ENCODE measurements around the gene CAMTA1.
A peak's percentile ranks its signal among the peaks of the same experiment; 100 is the strongest.

CAMTA1 gene

GRCh38 chr1:7447736-7448135 lies 662.5 kb downstream of the CAMTA1 start:
- no peak for TF ChIP-seq CTCF (IDR thresholded peaks at IDR 0.05; ENCODE audit: borderline replicate concordance, insufficient read depth, low read depth, low read length)
- H3K4me3 ChIP-seq (ENCODE audit: low read depth, low read length) = no peak overlapping the region

- TF ChIP-seq CTCF (IDR thresholded peaks at IDR 0.05; ENCODE audit: borderline replicate concordance, insufficient read depth, low read depth, low read length) = no peak
- H3K4me3 ChIP-seq (ENCODE audit: low read depth, low read length) = no peak overlapping the region
Measured at GRCh38 chr1:7448986-7449385, 663.7 kb downstream of the CAMTA1 start.

- TF ChIP-seq CTCF (IDR thresholded peaks at IDR 0.05; ENCODE audit: borderline replicate concordance, insufficient read depth, low read depth, low read length) = no peak
Measured at GRCh38 chr1:7449750-7450149, 664.5 kb downstream of the CAMTA1 start.

GRCh38 chr1:7450838-7451237 lies 665.6 kb downstream of the CAMTA1 start:
- TF ChIP-seq CTCF (IDR thresholded peaks at IDR 0.05; ENCODE audit: borderline replicate concordance, insufficient read depth, low read depth, low read length) = no peak
- H3K4me3 ChIP-seq (ENCODE audit: low read depth, low read length) = no peak overlapping the region

More at GRCh38 chr1:7449750-7450149, 664.5 kb downstream of the CAMTA1 start:
- no peak overlapping the region for H3K4me3 ChIP-seq (ENCODE audit: low read depth, low read length)

GRCh38 chr1:7453038-7453437 lies 667.8 kb downstream of the CAMTA1 start:
- TF ChIP-seq CTCF (IDR thresholded peaks at IDR 0.05; ENCODE audit: borderline replicate concordance, insufficient read depth, low read depth, low read length) = no peak
- no peak overlapping the region for H3K4me3 ChIP-seq (ENCODE audit: low read depth, low read length)

GRCh38 chr1:7454052-7454815 lies 669.0 kb downstream of the CAMTA1 start:
- TF ChIP-seq CTCF (IDR thresholded peaks at IDR 0.05; ENCODE audit: borderline replicate concordance, insufficient read depth, low read depth, low read length) = peak; percentile 26; the same call in 1 of the 2 replicates
- H3K4me3 ChIP-seq (ENCODE audit: low read depth, low read length) = no peak overlapping the region
